22Rv1 (cell line): Measurements from ENCODE around the gene PAPPA2.

Source experiments
- H3K27ac ChIP-seq: fragments of 450-650 bp; 2 replicates; pipeline ENCODE4 v1.5.1; 2017
- CTCF ChIP-seq: fragments of 450-650 bp; IDR thresholded peaks from 2 replicates; pipeline ENCODE4 v1.5.1; 2017; ENCODE audit warnings: mild to moderate bottlenecking
- ZFX ChIP-seq: fragments of 450-650 bp; IDR thresholded peaks from 2 replicates; pipeline ENCODE4 v1.6.1; 2017; ENCODE audit warnings: antibody characterized with exemption, borderline replicate concordance

The PAPPA2 gene

GRCh38 chr1:176853503-176853902, 390.5 kb downstream of the PAPPA2 start:
- H3K27ac ChIP-seq: no peak overlapping the region
- TF ChIP-seq CTCF (no peak), ZFX (no peak)

- no peak overlapping the region for H3K27ac ChIP-seq
- no peak for TF ChIP-seq CTCF
- no peak for TF ChIP-seq ZFX
These were observed 391.1 kb downstream of the PAPPA2 start for GRCh38 chr1:176854121-176854520.

GRCh38 chr1:176854758-176855745, 392.1 kb downstream of the PAPPA2 start:
- H3K27ac ChIP-seq: no peak overlapping the region
- no peak for TF ChIP-seq ZFX

- TF ChIP-seq ZFX: no peak
- TF ChIP-seq CTCF: no peak
- H3K27ac ChIP-seq: no peak overlapping the region
These were observed 394.7 kb downstream of the PAPPA2 start for GRCh38 chr1:176857632-176858031.

GRCh38 chr1:176858433-176858916, 395.5 kb downstream of the PAPPA2 start:
- TF ChIP-seq ZFX (no peak), CTCF (no peak)
- no peak overlapping the region for H3K27ac ChIP-seq

- no peak for TF ChIP-seq ZFX
- H3K27ac ChIP-seq: no peak overlapping the region
These were observed 400.6 kb downstream of the PAPPA2 start for GRCh38 chr1:176863613-176864012.

- no peak for TF ChIP-seq CTCF
- no peak for TF ChIP-seq ZFX
- no peak overlapping the region for H3K27ac ChIP-seq
These were observed 401.2 kb downstream of the PAPPA2 start for GRCh38 chr1:176864211-176864610.

- no peak overlapping the region for H3K27ac ChIP-seq
These were observed 403.2 kb downstream of the PAPPA2 start for GRCh38 chr1:176866011-176866714.

More at GRCh38 chr1:176866011-176866714, 403.2 kb downstream of the PAPPA2 start:
- TF ChIP-seq ZFX (no peak), CTCF (no peak)
